Measurements from ENCODE around the gene EFCAB6. TPM values are rescaled to one million over a fixed set of nuclear protein-coding genes. Genes with fewer than 3 reads are reported as not detected.

The EFCAB6 gene
- total RNA-seq, 2 experiments from 2014 or later, result 0.13 TPM; not detected in 1

GRCh38 chr22:43831561-43832392, 19.7 kb upstream of the EFCAB6 start:
- CTCF ChIA-PET (ENCODE audit: unreplicated experiment), result no interaction called here
- H3K79me2 ChIP-seq (ENCODE audit: insufficient read depth, low read depth, low read length), result no peaks in the 10 kb centered on the region

GRCh38 chr22:43830931-43831560, 18.9 kb upstream of the EFCAB6 start:
- no peak overlapping the region for H3K27ac ChIP-seq (ENCODE audit: low read depth, low read length, poor library complexity, severe bottlenecking)
- intact Hi-C loops (cut with micrococcal nuclease; ENCODE audit: unreplicated experiment), result no loop called here
- H4K20me1 ChIP-seq (ENCODE audit: insufficient read depth, low read length), result no peaks in the 10 kb centered on the region
- H3K9me3 ChIP-seq (ENCODE audit: low read length), result no peaks in the 10 kb centered on the region
- BruUV-seq (replicated peaks), result no TSS peak
- H3K79me2 ChIP-seq (ENCODE audit: insufficient read depth, low read depth, low read length), result no peaks in the 10 kb centered on the region
- no peak overlapping the region for H3K4me2 ChIP-seq (ENCODE audit: low read length)
- no peak overlapping the region for H3K4me3 ChIP-seq (ENCODE audit: low read depth, low read length, poor library complexity, severe bottlenecking)
- no peak overlapping the region for H2AFZ ChIP-seq (ENCODE audit: low read length)
- no peak for DNase-seq (ENCODE audit: low spot score)
- no peaks in the 10 kb centered on the region for H3K4me1 ChIP-seq (ENCODE audit: insufficient read depth, low read length, poor library complexity, severe bottlenecking)
- CTCF ChIA-PET (ENCODE audit: unreplicated experiment), result no interaction called here
- H3K9me2 ChIP-seq (ENCODE audit: insufficient read depth, low read length), result no peaks in the 10 kb centered on the region
- POLR2A ChIA-PET, result interaction anchor here (0.7 kb wide), 1 partner anchor 321 kb away, joined by 3 read pairs; no protein-coding TSS in a partner anchor
- TF ChIP-seq EZH2phosphoT487 (IDR thresholded peaks at IDR 0.05; ENCODE audit: borderline replicate concordance, low read depth, low read length), result no peak
- TF ChIP-seq, protein P1, sequence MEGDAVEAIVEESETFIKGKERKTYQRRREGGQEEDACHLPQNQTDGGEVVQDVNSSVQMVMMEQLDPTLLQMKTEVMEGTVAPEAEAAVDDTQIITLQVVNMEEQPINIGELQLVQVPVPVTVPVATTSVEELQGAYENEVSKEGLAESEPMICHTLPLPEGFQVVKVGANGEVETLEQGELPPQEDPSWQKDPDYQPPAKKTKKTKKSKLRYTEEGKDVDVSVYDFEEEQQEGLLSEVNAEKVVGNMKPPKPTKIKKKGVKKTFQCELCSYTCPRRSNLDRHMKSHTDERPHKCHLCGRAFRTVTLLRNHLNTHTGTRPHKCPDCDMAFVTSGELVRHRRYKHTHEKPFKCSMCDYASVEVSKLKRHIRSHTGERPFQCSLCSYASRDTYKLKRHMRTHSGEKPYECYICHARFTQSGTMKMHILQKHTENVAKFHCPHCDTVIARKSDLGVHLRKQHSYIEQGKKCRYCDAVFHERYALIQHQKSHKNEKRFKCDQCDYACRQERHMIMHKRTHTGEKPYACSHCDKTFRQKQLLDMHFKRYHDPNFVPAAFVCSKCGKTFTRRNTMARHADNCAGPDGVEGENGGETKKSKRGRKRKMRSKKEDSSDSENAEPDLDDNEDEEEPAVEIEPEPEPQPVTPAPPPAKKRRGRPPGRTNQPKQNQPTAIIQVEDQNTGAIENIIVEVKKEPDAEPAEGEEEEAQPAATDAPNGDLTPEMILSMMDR (conservative IDR thresholded peaks at IDR 0.05; ENCODE audit: low read length), result no peak
- no peaks in the 10 kb centered on the region for H3K36me3 ChIP-seq (ENCODE audit: insufficient read depth, low read length)

More at GRCh38 chr22:43831561-43832392, 19.7 kb upstream of the EFCAB6 start:
- H3K27ac ChIP-seq (ENCODE audit: low read depth, low read length, poor library complexity, severe bottlenecking), result no peak overlapping the region
- POLR2A ChIA-PET, result no interaction called here
- no TSS peak for BruUV-seq (replicated peaks)
- H3K4me2 ChIP-seq (ENCODE audit: low read length), result no peak overlapping the region
- H3K36me3 ChIP-seq (ENCODE audit: insufficient read depth, low read length), result no peaks in the 10 kb centered on the region
- no peaks in the 10 kb centered on the region for H3K4me1 ChIP-seq (ENCODE audit: insufficient read depth, low read length, poor library complexity, severe bottlenecking)
- H3K9me3 ChIP-seq (ENCODE audit: low read length), result no peaks in the 10 kb centered on the region
- DNase-seq (ENCODE audit: low spot score), result no peak
- H2AFZ ChIP-seq (ENCODE audit: low read length), result no peak overlapping the region
- H3K9me2 ChIP-seq (ENCODE audit: insufficient read depth, low read length), result no peaks in the 10 kb centered on the region
- no peaks in the 10 kb centered on the region for H4K20me1 ChIP-seq (ENCODE audit: insufficient read depth, low read length)
- intact Hi-C loops (cut with micrococcal nuclease; ENCODE audit: unreplicated experiment), result no loop called here
- TF ChIP-seq, protein P1 (conservative IDR thresholded peaks at IDR 0.05; ENCODE audit: low read length), result no peak
- TF ChIP-seq EZH2phosphoT487 (IDR thresholded peaks at IDR 0.05; ENCODE audit: borderline replicate concordance, low read depth, low read length), result no peak
- H3K4me3 ChIP-seq (ENCODE audit: low read depth, low read length, poor library complexity, severe bottlenecking), result no peak overlapping the region
